Gastroesophageal sphincter (tissue), 4 donors: Measurements from ENCODE around the gene DPPA5. TPM values are rescaled to one million over a fixed set of nuclear protein-coding genes. Genes with fewer than 3 reads are reported as not detected.
"Not testable (repeated sequence)": the region's sequence is repeated elsewhere in the genome, so short reads cannot be mapped to it uniquely, and the experiment has no call there.

Experiments used
- ATAC-seq: fragments of 150-250 bp; one replicate; pipeline ENCODE4 v1.9.1; 2016; ENCODE audit warnings: mild to moderate bottlenecking, moderate library complexity
- H3K27ac ChIP-seq, 4 donors: fragments of 200-600 bp; sonication (generic) in 3 of 4; 1 replicate in 3 of 4; 2 replicates in 1 of 4; pipeline ENCODE4 v1.5.1; 2016 to 2019
- H3K27me3 ChIP-seq: fragments of 200-600 bp; sonication (generic); one replicate; pipeline ENCODE4 v1.5.1; 2019
- H3K36me3 ChIP-seq, 2 donors: fragments of 200-600 bp; sonication (generic); one replicate each; pipeline ENCODE4 v1.5.1; 2019; ENCODE audit warnings: control low read depth in 1 of 2
- H3K4me1 ChIP-seq, 3 donors: fragments of 200-600 bp; sonication (generic); 1 replicate in 2 of 3; 2 replicates in 1 of 3; pipeline ENCODE4 v1.5.1; 2016 to 2019; ENCODE audit warnings: control low read depth in 2 of 3
- H3K4me3 ChIP-seq, 2 donors: fragments of 200-600 bp; sonication (generic); one replicate each; pipeline ENCODE4 v1.5.1; 2019; ENCODE audit warnings: mild to moderate bottlenecking in 1 of 2, moderate library complexity in 1 of 2
- H3K9me3 ChIP-seq, 3 donors: fragments of 200-600 bp; sonication (generic); one replicate each; pipeline ENCODE4 v1.5.1; 2017 to 2019; ENCODE audit warnings: control low read depth in 2 of 3
- CTCF ChIP-seq, 4 experiments: fragments of 200-600 bp in 2 of 4; fragments of 450-650 bp in 2 of 4; sonication (generic) in 1 of 4; IDR thresholded peaks; one replicate each; pipeline ENCODE4 v1.5.1; 2017 to 2019; ENCODE audit warnings: antibody characterized with exemption in 4 of 4, mild to moderate bottlenecking in 2 of 4, moderate library complexity in 2 of 4
- EP300 ChIP-seq: sonication (generic); formaldehyde crosslinking; IDR thresholded peaks from one replicate; pipeline ENCODE4 v1.6.1; 2017; ENCODE audit warnings: antibody characterized with exemption, mild to moderate bottlenecking
- POLR2A ChIP-seq, 2 donors: fragments of 450-650 bp; IDR thresholded peaks; one replicate each; pipeline ENCODE4 v1.6.1; 2017; ENCODE audit warnings: antibody characterized with exemption in 2 of 2, mild to moderate bottlenecking in 2 of 2, moderate library complexity in 1 of 2
- POLR2AphosphoS5 ChIP-seq: sonication (generic); formaldehyde crosslinking; IDR thresholded peaks from one replicate; pipeline ENCODE4 v1.6.1; 2017; ENCODE audit warnings: antibody characterized with exemption
- WGBS, 2 donors: methylation state at CpG; one replicate each; pipeline ENCODE4 v1.1.5; 2018; ENCODE audit warnings: low coverage in 1 of 2; 5-methylcytosine and 5-hydroxymethylcytosine counted together
- total RNA-seq, 4 donors: library from RNA; depleted of rRNA; stranded (reverse); fragments of >200 nt; gene quantifications; one replicate each; pipeline ENCODE4 v1.1.0, GENCODE V29; 2016

DPPA5 gene
- total RNA-seq, 4 donors from 2014 or later, result not detected

DNA sequence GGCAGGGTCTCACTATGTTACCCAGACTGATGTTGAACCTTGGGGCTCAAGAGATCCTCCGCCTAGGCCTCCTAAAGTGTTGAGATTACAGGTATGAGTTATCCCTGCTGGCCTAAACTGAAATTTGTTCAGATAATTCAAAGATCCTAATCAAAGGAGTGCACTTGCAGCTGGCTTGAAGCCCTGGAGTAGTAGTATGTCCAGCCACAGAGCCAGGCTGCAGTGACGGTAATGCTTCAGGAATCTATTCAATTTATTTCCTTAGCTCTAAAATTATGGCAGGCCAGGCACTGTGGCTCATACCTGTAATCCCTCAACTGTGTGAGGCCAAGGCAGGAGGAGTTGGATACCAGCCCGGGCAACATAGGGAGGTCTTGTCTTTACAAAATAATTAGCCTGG, 39.2 kb upstream of the DPPA5 start:
- TF ChIP-seq CTCF (IDR thresholded peaks at IDR 0.05) (no peak), EP300 (no peak), POLR2AphosphoS5 (no peak), POLR2A (IDR thresholded peaks at IDR 0.05) (no peak)
- 96% methylated on average over 3 of the region's 3 CpGs; no CpG with 5 or more reads in 1 of the 2 donors for WGBS, 2 donors
- H3K27me3 ChIP-seq, result no peaks in the 10 kb centered on the region
- peaks cover 0 to 11% (median 0%) of the 10 kb centered on the region in 3 donors for H3K4me1 ChIP-seq
- no peak overlapping the region for H3K27ac ChIP-seq
- no peak overlapping the region for H3K4me3 ChIP-seq
- H3K36me3 ChIP-seq, result no peaks in the 10 kb centered on the region
- no peak for ATAC-seq
- H3K9me3 ChIP-seq, result no peaks in the 10 kb centered on the region

- not testable (repeated sequence) for ATAC-seq, H3K27ac ChIP-seq, H3K4me3 ChIP-seq, H3K36me3 ChIP-seq, H3K27me3 ChIP-seq, H3K9me3 ChIP-seq
- WGBS, 2 donors, result 66 to 88% methylated on average over 1 to 4 of the region's 4 CpGs
- peaks cover 0 to 12% (median 0%) of the 10 kb centered on the region in 3 donors for H3K4me1 ChIP-seq
Measured at GRCh38 chr6:73392188-73392587, 38.1 kb upstream of the DPPA5 start.

GRCh38 chr6:73391675-73392074, 37.6 kb upstream of the DPPA5 start:
- no peak overlapping the region for H3K4me3 ChIP-seq
- WGBS, 2 donors, result 79 to 84% methylated on average over 2 of the region's 2 CpGs
- H3K36me3 ChIP-seq, result no peaks in the 10 kb centered on the region
- H3K27ac ChIP-seq, result no peak overlapping the region
- peaks cover 0 to 12% (median 0%) of the 10 kb centered on the region in 3 donors for H3K4me1 ChIP-seq
- no peaks in the 10 kb centered on the region for H3K27me3 ChIP-seq
- ATAC-seq, result no peak
- TF ChIP-seq POLR2AphosphoS5, result no peak
- no peak for TF ChIP-seq EP300
- no peak for TF ChIP-seq POLR2A (IDR thresholded peaks at IDR 0.05)
- no peak for TF ChIP-seq CTCF (IDR thresholded peaks at IDR 0.05)
- no peaks in the 10 kb centered on the region for H3K9me3 ChIP-seq

DNA sequence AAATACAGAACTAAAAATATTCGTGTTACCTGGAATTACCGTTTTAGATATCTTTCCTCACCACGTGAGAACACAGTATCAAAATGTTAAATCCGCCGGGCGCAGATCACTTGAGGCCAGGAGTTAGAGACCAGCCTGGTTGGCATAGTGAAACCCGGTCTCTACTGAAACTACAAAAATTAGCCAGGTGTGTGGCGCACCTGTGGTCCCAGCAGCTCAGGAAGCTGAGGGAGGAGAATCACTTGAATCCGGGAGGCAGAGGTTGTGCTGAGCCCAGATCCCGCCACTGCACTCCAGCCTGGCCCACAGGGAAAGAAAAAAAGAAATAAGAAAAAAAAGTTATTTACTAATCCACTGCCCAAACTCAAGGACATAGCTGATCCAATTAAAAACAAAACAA, 35.8 kb upstream of the DPPA5 start:
- Histone ChIP-seq H3K4me3 (no peak overlapping the region), H3K4me1 (peaks cover 0 to 12% (median 0%) of the 10 kb centered on the region in 3 donors), H3K9me3 (no peaks in the 10 kb centered on the region), H3K36me3 (no peaks in the 10 kb centered on the region), H3K27ac (no peak overlapping the region), H3K27me3 (no peaks in the 10 kb centered on the region)
- ATAC-seq, result no peak
- TF ChIP-seq POLR2AphosphoS5, result no peak
- TF ChIP-seq CTCF (IDR thresholded peaks at IDR 0.05), result no peak
- TF ChIP-seq POLR2A (IDR thresholded peaks at IDR 0.05), result no peak
- no peak for TF ChIP-seq EP300
- WGBS, 2 donors, result 83 to 89% methylated on average over 9 of the region's 10 CpGs

DNA sequence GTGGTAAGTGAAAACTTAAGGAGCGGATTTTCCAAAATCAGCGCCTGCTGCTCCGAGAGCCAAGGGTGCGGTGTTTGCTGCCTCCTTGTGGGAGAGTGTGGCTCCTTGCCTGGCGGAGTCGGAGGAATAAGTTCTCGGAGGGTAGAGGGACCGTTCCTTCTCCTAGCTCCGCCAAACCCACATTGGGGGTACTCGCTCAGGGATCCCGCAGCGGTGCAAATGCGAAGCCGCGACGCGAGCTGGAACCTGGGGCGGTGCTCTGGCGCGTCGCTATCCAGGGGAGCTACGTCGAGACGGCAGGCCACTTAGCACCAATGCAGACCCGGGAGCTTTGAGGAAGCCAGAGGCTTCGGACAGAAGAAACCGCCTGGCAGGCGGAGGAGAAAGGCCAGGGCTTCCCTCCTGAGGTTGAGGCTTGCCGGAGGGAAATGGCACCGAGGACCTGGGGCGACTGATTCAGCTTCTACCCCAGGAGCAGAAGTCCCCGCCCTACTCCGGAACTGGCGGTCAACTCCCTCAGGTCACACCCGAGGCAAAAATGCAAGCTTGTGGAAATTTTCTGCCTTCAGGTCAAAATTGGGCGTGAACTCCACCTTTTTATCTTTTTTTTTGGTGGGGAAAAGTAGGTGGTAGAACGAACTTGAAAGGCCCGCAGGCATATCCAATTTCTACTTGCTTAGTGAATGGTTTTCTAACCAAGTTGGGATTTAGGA, 34.9 kb upstream of the DPPA5 start:
- H3K27me3 ChIP-seq, result no peaks in the 10 kb centered on the region
- ATAC-seq, result peak; percentile 81
- peaks cover 0 to 12% (median 0%) of the 10 kb centered on the region in 3 donors for H3K4me1 ChIP-seq
- TF ChIP-seq CTCF (IDR thresholded peaks at IDR 0.05), result peak in 3 of 4 experiments; percentile 25 to 70 (median 43)
- TF ChIP-seq EP300, result no peak
- H3K9me3 ChIP-seq, result no peaks in the 10 kb centered on the region
- peak overlapping the region; percentile 46 to 54 for H3K4me3 ChIP-seq
- H3K36me3 ChIP-seq, result no peaks in the 10 kb centered on the region
- WGBS, 2 donors, result 17 to 19% methylated on average over 8 to 13 of the region's 38 CpGs
- H3K27ac ChIP-seq, result peak overlapping the region in 2 of 4 donors; percentile 64 to 72
